Measurements from ENCODE around the gene ZP1.

DNA sequence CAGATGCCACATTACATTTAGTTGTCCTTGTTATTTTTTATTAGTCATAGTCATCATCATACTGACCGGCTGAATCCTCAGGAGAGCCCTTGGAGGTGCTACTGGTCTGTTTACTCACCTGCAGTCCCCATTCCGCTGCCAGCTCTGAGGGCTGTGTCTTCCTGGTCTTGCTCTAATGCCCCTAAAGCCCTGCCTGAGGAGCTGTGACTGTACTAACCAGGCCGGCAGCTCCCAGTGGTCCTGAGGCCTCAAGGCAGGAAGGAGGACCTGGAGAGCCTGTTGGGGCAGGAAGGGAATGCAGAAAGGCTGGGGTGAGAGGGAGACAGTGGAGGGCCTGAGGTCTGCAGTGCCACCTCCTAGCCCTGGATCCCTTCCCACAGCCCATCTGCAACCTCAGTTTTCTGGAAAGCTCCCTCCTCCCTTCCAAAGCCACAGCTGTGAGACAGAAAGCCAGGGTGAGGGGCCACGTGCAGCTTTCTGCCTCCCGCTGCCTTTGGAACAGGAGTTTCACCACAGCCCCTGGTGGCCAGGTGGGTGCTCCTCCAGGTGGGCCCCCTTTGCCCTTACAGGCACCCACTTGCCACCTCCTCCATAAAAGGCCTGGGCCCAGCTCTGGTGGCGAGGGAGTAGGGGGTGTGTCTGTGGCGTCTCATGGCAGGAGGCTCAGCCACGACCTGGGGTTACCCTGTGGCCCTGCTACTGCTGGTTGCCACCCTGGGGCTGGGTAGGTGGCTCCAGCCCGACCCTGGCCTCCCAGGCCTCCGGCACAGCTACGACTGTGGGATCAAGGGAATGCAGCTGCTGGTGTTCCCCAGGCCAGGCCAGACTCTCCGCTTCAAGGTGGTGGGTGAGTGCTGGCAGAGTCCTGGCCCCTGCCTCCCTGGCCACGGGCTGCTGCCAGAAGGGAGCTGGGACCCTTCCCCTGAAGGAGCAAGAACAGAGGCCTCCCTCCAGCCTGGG lies at the start of gene ZP1:
- TF ChIP-seq, protein P1, sequence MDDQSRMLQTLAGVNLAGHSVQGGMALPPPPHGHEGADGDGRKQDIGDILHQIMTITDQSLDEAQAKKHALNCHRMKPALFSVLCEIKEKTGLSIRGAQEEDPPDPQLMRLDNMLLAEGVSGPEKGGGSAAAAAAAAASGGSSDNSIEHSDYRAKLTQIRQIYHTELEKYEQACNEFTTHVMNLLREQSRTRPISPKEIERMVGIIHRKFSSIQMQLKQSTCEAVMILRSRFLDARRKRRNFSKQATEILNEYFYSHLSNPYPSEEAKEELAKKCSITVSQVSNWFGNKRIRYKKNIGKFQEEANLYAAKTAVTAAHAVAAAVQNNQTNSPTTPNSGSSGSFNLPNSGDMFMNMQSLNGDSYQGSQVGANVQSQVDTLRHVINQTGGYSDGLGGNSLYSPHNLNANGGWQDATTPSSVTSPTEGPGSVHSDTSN (CRISPR knock-in tag; IDR thresholded peaks at IDR 0.05) = no peak
- TF ChIP-seq, protein P2, sequence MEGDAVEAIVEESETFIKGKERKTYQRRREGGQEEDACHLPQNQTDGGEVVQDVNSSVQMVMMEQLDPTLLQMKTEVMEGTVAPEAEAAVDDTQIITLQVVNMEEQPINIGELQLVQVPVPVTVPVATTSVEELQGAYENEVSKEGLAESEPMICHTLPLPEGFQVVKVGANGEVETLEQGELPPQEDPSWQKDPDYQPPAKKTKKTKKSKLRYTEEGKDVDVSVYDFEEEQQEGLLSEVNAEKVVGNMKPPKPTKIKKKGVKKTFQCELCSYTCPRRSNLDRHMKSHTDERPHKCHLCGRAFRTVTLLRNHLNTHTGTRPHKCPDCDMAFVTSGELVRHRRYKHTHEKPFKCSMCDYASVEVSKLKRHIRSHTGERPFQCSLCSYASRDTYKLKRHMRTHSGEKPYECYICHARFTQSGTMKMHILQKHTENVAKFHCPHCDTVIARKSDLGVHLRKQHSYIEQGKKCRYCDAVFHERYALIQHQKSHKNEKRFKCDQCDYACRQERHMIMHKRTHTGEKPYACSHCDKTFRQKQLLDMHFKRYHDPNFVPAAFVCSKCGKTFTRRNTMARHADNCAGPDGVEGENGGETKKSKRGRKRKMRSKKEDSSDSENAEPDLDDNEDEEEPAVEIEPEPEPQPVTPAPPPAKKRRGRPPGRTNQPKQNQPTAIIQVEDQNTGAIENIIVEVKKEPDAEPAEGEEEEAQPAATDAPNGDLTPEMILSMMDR (tag by site-specific recombination; IDR thresholded peaks at IDR 0.05) = no peak
- TF ChIP-seq ZNF184 (tag by site-specific recombination; IDR thresholded peaks at IDR 0.05) (no peak), WT1 (tag by site-specific recombination; IDR thresholded peaks at IDR 0.05) (no peak), ZNF791 (tag by site-specific recombination; IDR thresholded peaks at IDR 0.05) (no peak), ZBTB21 (tag by site-specific recombination; IDR thresholded peaks at IDR 0.05) (no peak), ZFP41 (tag by site-specific recombination; IDR thresholded peaks at IDR 0.05; ENCODE audit: borderline replicate concordance) (no peak), MZF1 (tag by site-specific recombination; IDR thresholded peaks at IDR 0.05; ENCODE audit: borderline replicate concordance) (no peak), ZNF350 (tag by site-specific recombination; IDR thresholded peaks at IDR 0.05) (no peak), ZFHX2 (tag by site-specific recombination; conservative IDR thresholded peaks at IDR 0.05) (no peak)
- TF ChIP-seq, protein P3, sequence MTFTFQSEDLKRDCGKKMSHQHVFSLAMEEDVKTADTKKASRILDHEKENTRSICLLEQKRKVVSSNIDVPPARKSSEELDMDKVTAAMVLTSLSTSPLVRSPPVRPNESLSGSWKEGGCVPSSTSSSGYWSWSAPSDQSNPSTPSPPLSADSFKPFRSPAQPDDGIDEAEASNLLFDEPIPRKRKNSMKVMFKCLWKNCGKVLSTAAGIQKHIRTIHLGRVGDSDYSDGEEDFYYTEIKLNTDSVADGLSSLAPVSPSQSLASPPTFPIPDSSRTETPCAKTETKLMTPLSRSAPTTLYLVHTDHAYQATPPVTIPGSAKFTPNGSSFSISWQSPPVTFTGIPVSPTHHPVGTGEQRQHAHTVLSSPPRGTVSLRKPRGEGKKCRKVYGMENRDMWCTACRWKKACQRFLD (tag by site-specific recombination; IDR thresholded peaks at IDR 0.05) = no peak
- TF ChIP-seq, protein P4, sequence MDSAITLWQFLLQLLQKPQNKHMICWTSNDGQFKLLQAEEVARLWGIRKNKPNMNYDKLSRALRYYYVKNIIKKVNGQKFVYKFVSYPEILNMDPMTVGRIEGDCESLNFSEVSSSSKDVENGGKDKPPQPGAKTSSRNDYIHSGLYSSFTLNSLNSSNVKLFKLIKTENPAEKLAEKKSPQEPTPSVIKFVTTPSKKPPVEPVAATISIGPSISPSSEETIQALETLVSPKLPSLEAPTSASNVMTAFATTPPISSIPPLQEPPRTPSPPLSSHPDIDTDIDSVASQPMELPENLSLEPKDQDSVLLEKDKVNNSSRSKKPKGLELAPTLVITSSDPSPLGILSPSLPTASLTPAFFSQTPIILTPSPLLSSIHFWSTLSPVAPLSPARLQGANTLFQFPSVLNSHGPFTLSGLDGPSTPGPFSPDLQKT (IDR thresholded peaks at IDR 0.05; ENCODE audit: borderline replicate concordance, low read depth, low read length) = no peak
- TF ChIP-seq, protein P5, sequence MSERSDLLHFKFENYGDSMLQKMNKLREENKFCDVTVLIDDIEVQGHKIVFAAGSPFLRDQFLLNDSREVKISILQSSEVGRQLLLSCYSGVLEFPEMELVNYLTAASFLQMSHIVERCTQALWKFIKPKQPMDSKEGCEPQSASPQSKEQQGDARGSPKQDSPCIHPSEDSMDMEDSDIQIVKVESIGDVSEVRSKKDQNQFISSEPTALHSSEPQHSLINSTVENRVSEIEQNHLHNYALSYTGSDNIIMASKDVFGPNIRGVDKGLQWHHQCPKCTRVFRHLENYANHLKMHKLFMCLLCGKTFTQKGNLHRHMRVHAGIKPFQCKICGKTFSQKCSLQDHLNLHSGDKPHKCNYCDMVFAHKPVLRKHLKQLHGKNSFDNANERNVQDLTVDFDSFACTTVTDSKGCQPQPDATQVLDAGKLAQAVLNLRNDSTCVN (tag by site-specific recombination; optimal IDR thresholded peaks at IDR 0.05) = no peak

Measured in HEK293 (cell line).